Measurements from ENCODE around the gene ADCY5. TPM values are rescaled to one million over a fixed set of nuclear protein-coding genes. Genes with fewer than 3 reads are reported as not detected.

Gene ADCY5
- total RNA-seq, 1 experiment from 2014 or later = 1.4 TPM

DNA sequence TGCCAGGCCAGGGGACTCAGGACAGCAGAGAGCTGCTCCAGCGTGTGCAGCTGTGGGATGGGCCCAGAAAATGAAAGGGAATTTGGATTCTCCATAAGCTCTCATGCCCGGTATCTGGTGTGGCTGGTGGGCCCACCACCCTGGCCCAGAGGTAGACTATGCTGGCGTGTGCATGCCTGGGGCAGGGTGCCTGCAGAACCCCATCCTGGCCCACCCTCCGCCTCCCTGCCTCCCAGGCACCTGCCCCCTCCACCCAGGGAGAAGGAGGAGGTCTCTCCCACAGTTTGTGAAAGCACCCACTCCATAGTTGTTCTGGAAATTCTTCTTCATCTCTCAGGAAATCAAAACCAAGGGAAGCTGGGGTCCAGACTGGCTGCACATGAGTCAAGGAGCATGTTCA, 112.9 kb downstream of the ADCY5 start:
- in situ Hi-C loops (cut with HindIII; ENCODE audit: low pct_unique_long_range_greater_than_20kb, low sequenced_read_pairs) (no loop called here), intact Hi-C loops (cut with micrococcal nuclease; ENCODE audit: unreplicated experiment) (no loop called here)
- Histone ChIP-seq H3K9me3 (ENCODE audit: control insufficient read depth, insufficient read depth, low read depth, low read length) (no peaks in the 10 kb centered on the region), H3K27ac (ENCODE audit: low read length) (no peak overlapping the region), H3K4me1 (ENCODE audit: control insufficient read depth, insufficient read depth, low read length) (no peaks in the 10 kb centered on the region), H3K27me3 (ENCODE audit: control insufficient read depth, insufficient read depth, low read length) (no peaks in the 10 kb centered on the region), H3K36me3 (ENCODE audit: control insufficient read depth, insufficient read depth, low read length) (no peaks in the 10 kb centered on the region), H3K4me3 (ENCODE audit: low read depth in 2 of 2, low read length in 2 of 2) (no peak overlapping the region)
- TF ChIP-seq, protein P1, sequence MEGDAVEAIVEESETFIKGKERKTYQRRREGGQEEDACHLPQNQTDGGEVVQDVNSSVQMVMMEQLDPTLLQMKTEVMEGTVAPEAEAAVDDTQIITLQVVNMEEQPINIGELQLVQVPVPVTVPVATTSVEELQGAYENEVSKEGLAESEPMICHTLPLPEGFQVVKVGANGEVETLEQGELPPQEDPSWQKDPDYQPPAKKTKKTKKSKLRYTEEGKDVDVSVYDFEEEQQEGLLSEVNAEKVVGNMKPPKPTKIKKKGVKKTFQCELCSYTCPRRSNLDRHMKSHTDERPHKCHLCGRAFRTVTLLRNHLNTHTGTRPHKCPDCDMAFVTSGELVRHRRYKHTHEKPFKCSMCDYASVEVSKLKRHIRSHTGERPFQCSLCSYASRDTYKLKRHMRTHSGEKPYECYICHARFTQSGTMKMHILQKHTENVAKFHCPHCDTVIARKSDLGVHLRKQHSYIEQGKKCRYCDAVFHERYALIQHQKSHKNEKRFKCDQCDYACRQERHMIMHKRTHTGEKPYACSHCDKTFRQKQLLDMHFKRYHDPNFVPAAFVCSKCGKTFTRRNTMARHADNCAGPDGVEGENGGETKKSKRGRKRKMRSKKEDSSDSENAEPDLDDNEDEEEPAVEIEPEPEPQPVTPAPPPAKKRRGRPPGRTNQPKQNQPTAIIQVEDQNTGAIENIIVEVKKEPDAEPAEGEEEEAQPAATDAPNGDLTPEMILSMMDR (IDR thresholded peaks at IDR 0.05) = no peak
- TF ChIP-seq, protein P2, sequence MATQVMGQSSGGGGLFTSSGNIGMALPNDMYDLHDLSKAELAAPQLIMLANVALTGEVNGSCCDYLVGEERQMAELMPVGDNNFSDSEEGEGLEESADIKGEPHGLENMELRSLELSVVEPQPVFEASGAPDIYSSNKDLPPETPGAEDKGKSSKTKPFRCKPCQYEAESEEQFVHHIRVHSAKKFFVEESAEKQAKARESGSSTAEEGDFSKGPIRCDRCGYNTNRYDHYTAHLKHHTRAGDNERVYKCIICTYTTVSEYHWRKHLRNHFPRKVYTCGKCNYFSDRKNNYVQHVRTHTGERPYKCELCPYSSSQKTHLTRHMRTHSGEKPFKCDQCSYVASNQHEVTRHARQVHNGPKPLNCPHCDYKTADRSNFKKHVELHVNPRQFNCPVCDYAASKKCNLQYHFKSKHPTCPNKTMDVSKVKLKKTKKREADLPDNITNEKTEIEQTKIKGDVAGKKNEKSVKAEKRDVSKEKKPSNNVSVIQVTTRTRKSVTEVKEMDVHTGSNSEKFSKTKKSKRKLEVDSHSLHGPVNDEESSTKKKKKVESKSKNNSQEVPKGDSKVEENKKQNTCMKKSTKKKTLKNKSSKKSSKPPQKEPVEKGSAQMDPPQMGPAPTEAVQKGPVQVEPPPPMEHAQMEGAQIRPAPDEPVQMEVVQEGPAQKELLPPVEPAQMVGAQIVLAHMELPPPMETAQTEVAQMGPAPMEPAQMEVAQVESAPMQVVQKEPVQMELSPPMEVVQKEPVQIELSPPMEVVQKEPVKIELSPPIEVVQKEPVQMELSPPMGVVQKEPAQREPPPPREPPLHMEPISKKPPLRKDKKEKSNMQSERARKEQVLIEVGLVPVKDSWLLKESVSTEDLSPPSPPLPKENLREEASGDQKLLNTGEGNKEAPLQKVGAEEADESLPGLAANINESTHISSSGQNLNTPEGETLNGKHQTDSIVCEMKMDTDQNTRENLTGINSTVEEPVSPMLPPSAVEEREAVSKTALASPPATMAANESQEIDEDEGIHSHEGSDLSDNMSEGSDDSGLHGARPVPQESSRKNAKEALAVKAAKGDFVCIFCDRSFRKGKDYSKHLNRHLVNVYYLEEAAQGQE (IDR thresholded peaks at IDR 0.05; ENCODE audit: insufficient read depth in 1 of 2, low read depth in 2 of 2, low read length in 1 of 2) = no peak
- TF ChIP-seq POLR2AphosphoS5 (IDR thresholded peaks at IDR 0.05; ENCODE audit: low read depth, low read length) (no peak), SIN3A (IDR thresholded peaks at IDR 0.05; ENCODE audit: borderline replicate concordance, insufficient read depth, low read depth, low read length) (no peak), TCF7L2 (IDR thresholded peaks at IDR 0.05; ENCODE audit: low read depth, low read length) (no peak)
- ATAC-seq = no peak; the same call in 1 of the 2 replicates
- BruUV-seq (replicated peaks) = no TSS peak
- DNase-seq (ENCODE audit: low read depth, low spot score) = no peak
- CTCF ChIA-PET = no interaction called here
- POLR2A ChIA-PET = no interaction called here

DNA sequence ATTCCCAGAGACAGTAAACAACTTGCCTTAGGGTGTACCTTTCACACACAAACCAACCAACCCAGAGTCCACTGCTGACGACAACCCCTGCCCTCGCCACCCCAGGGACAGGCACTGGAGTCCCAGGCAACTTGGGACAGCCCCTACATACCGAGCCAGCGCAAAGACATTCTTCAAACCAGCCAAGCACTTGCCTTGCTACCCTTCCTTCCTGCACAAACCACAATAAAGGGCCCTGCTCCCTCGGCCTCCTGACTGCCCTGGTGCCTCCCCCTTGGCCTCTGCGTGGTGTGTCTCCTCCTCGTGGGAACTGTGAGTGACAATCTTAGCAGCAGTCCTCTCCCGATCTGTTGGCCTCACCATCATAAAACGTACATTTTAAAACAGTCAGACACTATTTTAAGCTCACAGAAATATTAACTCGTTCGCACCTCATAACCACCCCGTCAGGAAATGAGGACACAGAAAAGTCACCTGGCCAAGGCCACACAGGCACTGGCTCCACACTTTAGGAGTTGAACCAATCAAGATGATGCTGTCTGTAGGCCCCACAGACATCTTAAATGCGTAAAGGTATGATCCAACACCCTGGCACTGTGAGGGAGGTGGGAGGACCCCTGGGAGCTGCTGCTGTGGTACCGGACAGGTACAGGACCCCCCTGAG, 113.8 kb downstream of the ADCY5 start:
- Histone ChIP-seq H3K27me3 (ENCODE audit: control insufficient read depth, insufficient read depth, low read length) (no peaks in the 10 kb centered on the region), H3K27ac (ENCODE audit: low read length) (no peak overlapping the region), H3K4me1 (ENCODE audit: control insufficient read depth, insufficient read depth, low read length) (peaks cover 2% of the 10 kb centered on the region; the same call in 1 of the 2 replicates), H3K36me3 (ENCODE audit: control insufficient read depth, insufficient read depth, low read length) (no peaks in the 10 kb centered on the region), H3K9me3 (ENCODE audit: control insufficient read depth, insufficient read depth, low read depth, low read length) (no peaks in the 10 kb centered on the region), H3K4me3 (ENCODE audit: low read depth in 2 of 2, low read length in 2 of 2) (no peak overlapping the region)
- intact Hi-C loops (cut with micrococcal nuclease; ENCODE audit: unreplicated experiment) (no loop called here), in situ Hi-C loops (cut with HindIII; ENCODE audit: low pct_unique_long_range_greater_than_20kb, low sequenced_read_pairs) (no loop called here)
- ChIA-PET POLR2A (no interaction called here), CTCF (no interaction called here)
- no peak for TF ChIP-seq SIN3A (IDR thresholded peaks at IDR 0.05; ENCODE audit: borderline replicate concordance, insufficient read depth, low read depth, low read length)
- no peak for TF ChIP-seq TCF7L2 (IDR thresholded peaks at IDR 0.05; ENCODE audit: low read depth, low read length)
- TF ChIP-seq, protein P1 (IDR thresholded peaks at IDR 0.05) = no peak
- TF ChIP-seq, protein P2 (IDR thresholded peaks at IDR 0.05; ENCODE audit: insufficient read depth in 1 of 2, low read depth in 2 of 2, low read length in 1 of 2) = no peak
- TF ChIP-seq POLR2AphosphoS5 (IDR thresholded peaks at IDR 0.05; ENCODE audit: low read depth, low read length) = no peak
- BruUV-seq (replicated peaks) = no TSS peak
- no peak for DNase-seq (ENCODE audit: low read depth, low spot score)
- ATAC-seq = no peak

Data from Panc1 (cell line).